RWPE2 (cell line): ENCODE data around the gene RABAC1.

Source experiments
- ATAC-seq: fragments of 200-7000 bp; cut with Tn5 transposase; 3 replicates; pipeline ENCODE4 v1.9.1; 2021; ENCODE audit warnings: low read depth
- DNase-seq: peaks from one replicate; pipeline ENCODE4 v3.0.0-alpha.2; 2020; ENCODE audit warnings: low spot score
- H3K27ac ChIP-seq: fragments of 450-650 bp; 2 replicates; pipeline ENCODE4 v1.5.1; 2017; ENCODE audit warnings: mild to moderate bottlenecking; ENCODE audit not compliant: poor library complexity, severe bottlenecking
- H3K27me3 ChIP-seq: fragments of 250-450 bp; sonication (Bioruptor Pico); 2 replicates; pipeline ENCODE4 v1.5.1; 2021; ENCODE audit warnings: mild to moderate bottlenecking, moderate library complexity; ENCODE audit not compliant: insufficient read depth, poor library complexity, severe bottlenecking
- H3K36me3 ChIP-seq: fragments of 250-450 bp; sonication (Bioruptor Pico); 2 replicates; pipeline ENCODE4 v1.5.1; 2020; ENCODE audit warnings: low read depth, mild to moderate bottlenecking, moderate library complexity
- H3K4me1 ChIP-seq: fragments of 250-450 bp; sonication (Bioruptor Pico); 2 replicates; pipeline ENCODE4 v1.5.1; 2021; ENCODE audit warnings: mild to moderate bottlenecking, moderate library complexity; ENCODE audit not compliant: insufficient read depth, poor library complexity, severe bottlenecking
- H3K4me3 ChIP-seq: fragments of 250-450 bp; sonication (Bioruptor Pico); 2 replicates; pipeline ENCODE4 v1.5.1; 2021; ENCODE audit warnings: mild to moderate bottlenecking, moderate library complexity; ENCODE audit not compliant: severe bottlenecking
- H3K9me3 ChIP-seq: fragments of 250-450 bp; sonication (Bioruptor Pico); 2 replicates; pipeline ENCODE4 v1.5.1; 2021; ENCODE audit warnings: mild to moderate bottlenecking, moderate library complexity; ENCODE audit not compliant: severe bottlenecking
- CTCF ChIP-seq: fragments of 450-650 bp; IDR thresholded peaks from one replicate; pipeline ENCODE4 v1.5.1; 2017; ENCODE audit warnings: mild to moderate bottlenecking, moderate library complexity; ENCODE audit not compliant: poor library complexity, severe bottlenecking

The RABAC1 gene

GRCh38 chr19:41910240-41910991 is 48.7 kb downstream of the RABAC1 start:
- TF ChIP-seq CTCF, result no peak
- no peak overlapping the region for H3K4me3 ChIP-seq
- DNase-seq (no peak), ATAC-seq (peak; percentile 1; the same call in 1 of the 3 replicates)
- no peaks in the 10 kb centered on the region for H3K4me1 ChIP-seq
- H3K27me3 ChIP-seq, result peaks cover 45% of the 10 kb centered on the region
- no peak overlapping the region for H3K27ac ChIP-seq
- H3K9me3 ChIP-seq, result no peaks in the 10 kb centered on the region
- H3K36me3 ChIP-seq, result peaks cover 20% of the 10 kb centered on the region

GRCh38 chr19:41909706-41910105 is 49.4 kb downstream of the RABAC1 start:
- DNase-seq (no peak), ATAC-seq (no peak)
- TF ChIP-seq CTCF, result no peak
- Histone ChIP-seq H3K4me3 (no peak overlapping the region), H3K36me3 (peaks cover 24% of the 10 kb centered on the region), H3K9me3 (no peaks in the 10 kb centered on the region), H3K27me3 (peaks cover 40% of the 10 kb centered on the region), H3K27ac (no peak overlapping the region), H3K4me1 (no peaks in the 10 kb centered on the region)

- Histone ChIP-seq H3K4me1 (no peaks in the 10 kb centered on the region), H3K27ac (no peak overlapping the region), H3K4me3 (no peak overlapping the region), H3K9me3 (no peaks in the 10 kb centered on the region), H3K27me3 (peaks cover 35% of the 10 kb centered on the region), H3K36me3 (peaks cover 32% of the 10 kb centered on the region)
- DNase-seq, result no peak
- no peak for TF ChIP-seq CTCF
- ATAC-seq, result no peak
Observed at GRCh38 chr19:41908724-41909464, 50.2 kb downstream of the RABAC1 start.

- H3K36me3 ChIP-seq, result peaks cover 40% of the 10 kb centered on the region
- H3K4me3 ChIP-seq, result no peak overlapping the region
- ATAC-seq, result no peak
- H3K4me1 ChIP-seq, result no peaks in the 10 kb centered on the region
- no peak for TF ChIP-seq CTCF
- no peak overlapping the region for H3K27ac ChIP-seq
- peaks cover 28% of the 10 kb centered on the region for H3K27me3 ChIP-seq
- H3K9me3 ChIP-seq, result no peaks in the 10 kb centered on the region
- DNase-seq, result no peak
Observed at GRCh38 chr19:41907994-41908615, 51.0 kb downstream of the RABAC1 start.
